HepG2 (cell line): ENCODE results near the gene AFG1L. TPM values are rescaled to one million over a fixed set of nuclear protein-coding genes. Genes with fewer than 3 reads are reported as not detected.

ENCODE experiments used
- AKAP8 ChIP-seq: sonication (generic); formaldehyde crosslinking; IDR thresholded peaks from 2 replicates; pipeline ENCODE4 v1.5.1; 2020; ENCODE audit warnings: mild to moderate bottlenecking, missing genetic modification reagents
- ATM ChIP-seq: fragments of 450-650 bp; IDR thresholded peaks from 2 replicates; pipeline ENCODE4 v1.7.1; 2017; ENCODE audit warnings: mild to moderate bottlenecking, borderline replicate concordance
- CEBPG ChIP-seq: IDR thresholded peaks from 2 replicates; pipeline ENCODE4 v1.6.1; 2016
- ELF3 ChIP-seq: IDR thresholded peaks from 2 replicates; pipeline ENCODE4 v1.6.1; 2016; ENCODE audit warnings: missing genetic modification reagents, missing compliant biosample characterization
- FOXO1 ChIP-seq: sonication (generic); formaldehyde crosslinking; IDR thresholded peaks from 2 replicates; pipeline ENCODE4 v1.4.0; 2020; ENCODE audit warnings: missing genetic modification reagents
- FOXP1 ChIP-seq, 2 experiments: fragments of 450-650 bp in 1 of 2; IDR thresholded peaks; 2 replicates each; pipeline ENCODE4 v1.6.1; 2017 to 2018; ENCODE audit warnings: antibody characterized with exemption in 1 of 2
- HDAC6 ChIP-seq: fragments of 200-600 bp; sonication (generic); IDR thresholded peaks from 2 replicates; pipeline ENCODE4 v1.7.0; 2017; ENCODE audit warnings: mild to moderate bottlenecking, antibody characterized with exemption, low read length, low read depth
- HNRNPH1 ChIP-seq: fragments of 200-400 bp; formaldehyde crosslinking; optimal IDR thresholded peaks from 2 replicates; pipeline ENCODE3; 2017; ENCODE audit warnings: mild to moderate bottlenecking, low read depth, low read length
- KAT8 ChIP-seq: IDR thresholded peaks from 2 replicates; pipeline ENCODE4 v1.6.1; 2016; ENCODE audit warnings: missing genetic modification reagents, missing compliant biosample characterization
- KLF13 ChIP-seq: sonication (generic); formaldehyde crosslinking; IDR thresholded peaks from 2 replicates; pipeline ENCODE4 v1.4.0; 2020; ENCODE audit warnings: mild to moderate bottlenecking, missing genetic modification reagents
- MTERF4 ChIP-seq: sonication (generic); formaldehyde crosslinking; IDR thresholded peaks from 2 replicates; pipeline ENCODE4 v1.8.0; 2023; ENCODE audit warnings: mild to moderate bottlenecking, missing genetic modification reagents
- PLSCR1 ChIP-seq: sonication (generic); formaldehyde crosslinking; IDR thresholded peaks from 2 replicates; pipeline ENCODE4 v1.5.0; 2020; ENCODE audit warnings: missing genetic modification reagents, mild to moderate bottlenecking, borderline replicate concordance
- PRDM15 ChIP-seq: sonication (generic); formaldehyde crosslinking; IDR thresholded peaks from 2 replicates; pipeline ENCODE4 v1.4.0; 2020; ENCODE audit warnings: missing genetic modification reagents
- RXRB ChIP-seq: IDR thresholded peaks from 2 replicates; pipeline ENCODE4 v1.6.1; 2016; ENCODE audit warnings: borderline replicate concordance, missing genetic modification reagents, missing compliant biosample characterization
- ZFYVE20 ChIP-seq: sonication (generic); formaldehyde crosslinking; IDR thresholded peaks from 2 replicates; pipeline ENCODE4 v1.8.0; 2023; ENCODE audit warnings: low read depth, mild to moderate bottlenecking, moderate library complexity, missing genetic modification reagents, borderline replicate concordance
- ZMAT3 ChIP-seq: sonication (generic); formaldehyde crosslinking; conservative IDR thresholded peaks from 2 replicates; pipeline ENCODE4 v1.7.0; 2021; ENCODE audit warnings: missing genetic modification reagents
- ZMYM2 ChIP-seq: sonication (generic); formaldehyde crosslinking; IDR thresholded peaks from 2 replicates; pipeline ENCODE4 v1.8.0; 2022; ENCODE audit warnings: mild to moderate bottlenecking, missing genetic modification reagents
- ZNF205 ChIP-seq: IDR thresholded peaks from 2 replicates; pipeline ENCODE4 v1.6.1; 2018; ENCODE audit warnings: missing biosample characterization, missing genetic modification reagents
- ZNF256 ChIP-seq: sonication (generic); formaldehyde crosslinking; conservative IDR thresholded peaks from 2 replicates; pipeline ENCODE4 v1.4.0; 2020; ENCODE audit warnings: missing genetic modification reagents
- ZNF3 ChIP-seq: IDR thresholded peaks from 2 replicates; pipeline ENCODE4 v1.7.0; 2017; ENCODE audit warnings: inconsistent platforms
- ZNF383 ChIP-seq: sonication (generic); formaldehyde crosslinking; IDR thresholded peaks from 2 replicates; pipeline ENCODE4 v1.4.0; 2020; ENCODE audit warnings: missing genetic modification reagents, mild to moderate bottlenecking, borderline replicate concordance
- ZNF547 ChIP-seq: sonication (generic); formaldehyde crosslinking; IDR thresholded peaks from 2 replicates; pipeline ENCODE4 v1.5.1; 2020; ENCODE audit warnings: mild to moderate bottlenecking, missing genetic modification reagents
- ZNF691 ChIP-seq: sonication (generic); formaldehyde crosslinking; IDR thresholded peaks from 2 replicates; pipeline ENCODE4 v1.4.0; 2020; ENCODE audit warnings: missing genetic modification reagents, low read depth, mild to moderate bottlenecking, borderline replicate concordance
- ZNF775 ChIP-seq: sonication (generic); formaldehyde crosslinking; IDR thresholded peaks from 2 replicates; pipeline ENCODE4 v1.4.0; 2020; ENCODE audit warnings: missing genetic modification reagents, mild to moderate bottlenecking, moderate library complexity, borderline replicate concordance
- ZNF850 ChIP-seq: sonication (generic); formaldehyde crosslinking; conservative IDR thresholded peaks from 2 replicates; pipeline ENCODE4 v1.9.0; 2021; ENCODE audit warnings: mild to moderate bottlenecking, missing genetic modification reagents
- polyA plus RNA-seq, 8 experiments: library from polyadenylated mRNA; depleted of rRNA in 3 of 8; stranded (reverse) in 7 of 8; unstranded in 1 of 8; fragments of >200 nt; fragmentation: Illumina TruSeq in 4 of 8; extraction: Trizol in 4 of 8; gene quantifications; 2 replicates each; pipeline versions ENCODE4 v1.2.1 to v1.2.3, GENCODE V29; 2011 to 2016; ENCODE audit warnings: low read depth in 4 of 8, missing spikeins in 1 of 8, mixed read lengths in 1 of 8; ENCODE audit not compliant: insufficient read depth in 1 of 8
- total RNA-seq, 5 experiments: library from RNA; depleted of rRNA; stranded (reverse); fragments of >200 nt; fragmentation: Illumina TruSeq; extraction: Trizol; gene quantifications; 2 replicates each; pipeline ENCODE4 v1.2.3, GENCODE V29; 2016; ENCODE audit warnings: low read depth in 1 of 5

Gene AFG1L
- total and polyA plus RNA-seq, 2 of the 13 experiments (the other 11 are each of a cell fraction or from before 2014, with no cell fraction given): 3.1 to 14.0 TPM

GRCh38 chr6:108559097-108559883 lies 264.4 kb downstream of the AFG1L start (continued):
- TF ChIP-seq PRDM15 (CRISPR knock-in tag): peak; percentile 90
- TF ChIP-seq ZFYVE20 (CRISPR knock-in tag): no peak
- TF ChIP-seq ZNF850 (CRISPR knock-in tag): no peak
- TF ChIP-seq AKAP8 (CRISPR knock-in tag): no peak
- no peak for TF ChIP-seq PLSCR1 (CRISPR knock-in tag)
- peak; percentile 24; the same call in 1 of the 2 replicates for TF ChIP-seq ZNF547 (CRISPR knock-in tag)
- no peak for TF ChIP-seq RXRB (CRISPR knock-in tag)
- no peak for TF ChIP-seq ZNF691 (CRISPR knock-in tag)
- no peak for TF ChIP-seq HNRNPH1
- TF ChIP-seq ZNF256: no peak
- TF ChIP-seq KAT8 (CRISPR knock-in tag): peak; percentile 41; the same call in 1 of the 2 replicates
- TF ChIP-seq MTERF4: 0 out of 2 replicates have a peak, but pooled peaks have one; percentile 75
- TF ChIP-seq ZMYM2 (CRISPR knock-in tag): 0 out of 2 replicates have a peak, but pooled peaks have one; percentile 6
- TF ChIP-seq CEBPG: no peak
- no peak for TF ChIP-seq ZNF3 (CRISPR knock-in tag)
- TF ChIP-seq FOXO1: 0 out of 2 replicates have a peak, but pooled peaks have one; percentile 26
- TF ChIP-seq ZNF205 (CRISPR knock-in tag): no peak
- TF ChIP-seq KLF13 (CRISPR knock-in tag): no peak
- TF ChIP-seq ZNF775 (CRISPR knock-in tag): peak; percentile 66; the same call in 1 of the 2 replicates
- no peak for TF ChIP-seq FOXP1 (IDR thresholded peaks at IDR 0.05)
- no peak for TF ChIP-seq FOXP1 (CRISPR knock-in tag; IDR thresholded peaks at IDR 0.05)
- TF ChIP-seq ATM: no peak
- no peak for TF ChIP-seq HDAC6
- TF ChIP-seq ZMAT3: no peak; the same call in 1 of the 2 replicates
- TF ChIP-seq ZNF383 (CRISPR knock-in tag): no peak
- 0 out of 2 replicates have a peak, but pooled peaks have one; percentile 17 for TF ChIP-seq ELF3 (CRISPR knock-in tag)
